Panc1 (cell line): Measurements from ENCODE around the gene TCEANC2. TPM values are rescaled to one million over a fixed set of nuclear protein-coding genes. Genes with fewer than 3 reads are reported as not detected.
"Not testable (repeated sequence)": the region's sequence is repeated elsewhere in the genome, so short reads cannot be mapped to it uniquely, and the experiment has no call there.

ENCODE experiments used
- ATAC-seq: fragments of 200-7000 bp; cut with Tn5 transposase; 2 replicates; pipeline ENCODE4 v1.9.1; 2020; ENCODE audit warnings: mild to moderate bottlenecking, moderate library complexity
- BruUV-seq: library from RNA; stranded (reverse); fragments of 400-500 nt; replicated peaks from 2 replicates; lab custom pipeline; 2021; lab: Mats Ljungman, UMichigan
- CTCF ChIA-PET: fragments of 300-600 bp; sonication (Branson Sonifier 250); formaldehyde crosslinking; loops from one replicate; lab custom pipeline; 2022; ENCODE audit warnings: antibody characterized with exemption; lab: Charles Lee
- POLR2A ChIA-PET: fragments of 300-600 bp; sonication (Branson Sonifier 250); formaldehyde crosslinking; loops from one replicate; lab custom pipeline; 2022; ENCODE audit warnings: antibody characterized with exemption; lab: Charles Lee
- DNase-seq: peaks from one replicate; pipeline ENCODE4 v3.0.0-alpha.2; 2010; ENCODE audit warnings: low read depth, low spot score
- H3K27ac ChIP-seq: 2 replicates; pipeline ENCODE4 v1.5.1; 2011; ENCODE audit warnings: mild to moderate bottlenecking, low read length, inconsistent platforms
- H3K27me3 ChIP-seq: fragments of 200-500 bp; sonication (Bioruptor generic); 2 replicates; pipeline ENCODE4 v1.6.0; 2014; ENCODE audit warnings: low read length, inconsistent platforms; ENCODE audit not compliant: control insufficient read depth, insufficient read depth
- H3K36me3 ChIP-seq: fragments of 200-500 bp; sonication (Bioruptor generic); 2 replicates; pipeline ENCODE4 v1.5.1; 2014; ENCODE audit warnings: inconsistent platforms, mild to moderate bottlenecking, low read length, moderate library complexity; ENCODE audit not compliant: control insufficient read depth, insufficient read depth
- H3K4me1 ChIP-seq: 2 replicates; pipeline ENCODE4 v1.5.1; 2011; ENCODE audit warnings: inconsistent platforms, mild to moderate bottlenecking, low read length, moderate library complexity; ENCODE audit not compliant: control insufficient read depth, insufficient read depth
- H3K4me3 ChIP-seq, 2 experiments: 2 replicates each; pipeline ENCODE4 v1.5.1; 2011 to 2012; ENCODE audit warnings: low read depth in 2 of 2, low read length in 2 of 2, mild to moderate bottlenecking in 2 of 2, inconsistent platforms in 1 of 2, moderate library complexity in 1 of 2
- H3K9me3 ChIP-seq: fragments of 200-500 bp; sonication (Bioruptor generic); 2 replicates; pipeline ENCODE4 v1.5.1; 2014; ENCODE audit warnings: low read depth, mild to moderate bottlenecking, inconsistent platforms, low read length, moderate library complexity; ENCODE audit not compliant: control insufficient read depth, insufficient read depth
- CTCF ChIP-seq: fragments of 450-650 bp; IDR thresholded peaks from 2 replicates; pipeline ENCODE4 v1.5.1; 2017; ENCODE audit warnings: mild to moderate bottlenecking
- POLR2AphosphoS5 ChIP-seq: IDR thresholded peaks from 2 replicates; pipeline ENCODE4 v1.6.1; 2012; ENCODE audit warnings: mild to moderate bottlenecking, low read depth, low read length, moderate library complexity
- REST ChIP-seq, 2 experiments: IDR thresholded peaks; 2 replicates each; pipeline ENCODE4 v1.6.1; 2011 to 2012; ENCODE audit warnings: low read depth in 2 of 2, control low read depth in 1 of 2, low read length in 1 of 2, mild to moderate bottlenecking in 1 of 2, moderate library complexity in 1 of 2; ENCODE audit not compliant: insufficient read depth in 1 of 2
- SIN3A ChIP-seq: IDR thresholded peaks from 2 replicates; pipeline ENCODE4 v1.6.1; 2012; ENCODE audit warnings: low read depth, mild to moderate bottlenecking, low read length, moderate library complexity, borderline replicate concordance; ENCODE audit not compliant: insufficient read depth
- TCF7L2 ChIP-seq: IDR thresholded peaks from 2 replicates; pipeline ENCODE4 v1.6.1; 2011; ENCODE audit warnings: mild to moderate bottlenecking, low read depth, low read length, inconsistent platforms
- in situ Hi-C: cut with HindIII; loops from 2 replicates; pipeline ENCODE4 v1.10.0; 2016; ENCODE audit warnings: low sequenced_read_pairs, low pct_unique_long_range_greater_than_20kb
- intact Hi-C: fragments of 100-400 bp; cut with micrococcal nuclease; formaldehyde crosslinking; loops from one replicate; pipeline ENCODE4 v1.10.0; 2022; ENCODE audit not compliant: unreplicated experiment
- total RNA-seq: library from RNA; stranded (reverse); gene quantifications from one replicate; pipeline ENCODE4 v1.2.1, GENCODE V29; 2021; ENCODE audit not compliant: unreplicated experiment

The TCEANC2 gene
- total RNA-seq, 1 experiment from 2014 or later = 5.1 TPM

GRCh38 chr1:54103414-54103813 lies 50.0 kb downstream of the TCEANC2 start:
- no peaks in the 10 kb centered on the region for H3K9me3 ChIP-seq
- ATAC-seq (no peak), DNase-seq (no peak)
- H3K36me3 ChIP-seq = no peaks in the 10 kb centered on the region
- no peaks in the 10 kb centered on the region for H3K4me1 ChIP-seq
- TF ChIP-seq POLR2AphosphoS5 (no peak), SIN3A (no peak), TCF7L2 (no peak), REST (IDR thresholded peaks at IDR 0.05; ENCODE audit: insufficient read depth in 1 of 2, low read depth in 2 of 2, low read length in 1 of 2) (no peak), CTCF (no peak)
- POLR2A ChIA-PET = no interaction called here
- no TSS peak for BruUV-seq
- in situ Hi-C loops = no loop called here
- no peak overlapping the region for H3K4me3 ChIP-seq
- no peak overlapping the region for H3K27ac ChIP-seq
- CTCF ChIA-PET = interaction anchor here (1.1 kb wide), 1 partner anchor 20 kb away, joined by 3 read pairs; no protein-coding TSS in a partner anchor
- intact Hi-C loops = no loop called here
- H3K27me3 ChIP-seq = no peaks in the 10 kb centered on the region

DNA sequence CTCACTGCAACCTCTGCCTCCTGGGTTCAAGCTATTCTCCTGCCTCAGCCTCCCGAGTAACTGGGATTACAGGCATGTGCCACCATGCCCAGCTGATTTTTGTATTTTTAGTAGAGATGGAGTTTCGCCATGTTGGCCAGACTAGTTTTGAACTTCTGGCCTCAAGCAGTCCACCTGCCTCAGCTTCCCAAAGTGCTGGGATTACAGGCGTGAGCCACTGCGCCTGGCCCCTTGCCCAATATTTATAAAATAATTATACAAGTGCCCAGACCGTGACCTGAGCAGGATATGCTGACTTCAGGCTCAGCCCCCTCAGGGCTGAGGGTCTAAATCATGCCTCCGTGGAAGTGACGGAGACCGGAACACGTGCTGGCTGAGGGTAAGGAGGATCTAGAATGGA lies 51.2 kb downstream of the TCEANC2 start:
- POLR2A ChIA-PET, H3K9me3 ChIP-seq, ATAC-seq, intact Hi-C loops, H3K27me3 ChIP-seq, in situ Hi-C loops, H3K4me3 ChIP-seq, H3K4me1 ChIP-seq, BruUV-seq, DNase-seq, H3K36me3 ChIP-seq, H3K27ac ChIP-seq: not testable (repeated sequence)
- CTCF ChIA-PET = interaction anchor here (1.1 kb wide), 1 partner anchor 21 kb away, joined by 3 read pairs; no protein-coding TSS in a partner anchor

DNA sequence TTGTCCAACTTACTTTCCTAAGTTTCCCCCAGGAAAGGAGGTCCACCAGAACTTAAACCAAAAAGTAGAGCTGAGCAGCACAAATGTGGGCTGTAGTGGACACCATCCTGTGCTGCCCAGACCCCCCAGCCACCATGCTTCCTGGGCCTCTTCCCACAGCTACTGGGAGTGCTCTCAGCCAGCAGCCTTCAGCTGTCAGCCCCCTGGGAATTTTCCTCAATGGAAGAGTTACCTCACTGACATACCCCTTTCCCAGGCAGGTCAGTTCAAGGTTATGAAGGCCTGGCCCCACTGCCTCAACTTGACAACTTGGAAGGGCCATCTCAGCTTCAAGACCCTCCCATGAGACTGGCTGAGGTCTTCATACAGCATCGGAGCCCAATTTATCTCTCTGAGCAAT lies 51.7 kb downstream of the TCEANC2 start:
- no TSS peak for BruUV-seq
- no peak overlapping the region for H3K4me3 ChIP-seq
- ATAC-seq (no peak), DNase-seq (no peak)
- H3K4me1 ChIP-seq = no peaks in the 10 kb centered on the region
- POLR2A ChIA-PET = no interaction called here
- intact Hi-C loops (no loop called here), in situ Hi-C loops (no loop called here)
- H3K9me3 ChIP-seq = no peaks in the 10 kb centered on the region
- TF ChIP-seq SIN3A (no peak), TCF7L2 (no peak), CTCF (no peak)
- CTCF ChIA-PET = no interaction called here
- no peaks in the 10 kb centered on the region for H3K36me3 ChIP-seq
- no peaks in the 10 kb centered on the region for H3K27me3 ChIP-seq
- H3K27ac ChIP-seq = no peak overlapping the region
